Endothelial cell of umbilical vein (primary cell): ENCODE data around the gene HNRNPA2B1. TPM values are rescaled to one million over a fixed set of nuclear protein-coding genes. Genes with fewer than 3 reads are reported as not detected.
"Not testable (repeated sequence)": the region's sequence is repeated elsewhere in the genome, so short reads cannot be mapped to it uniquely, and the experiment has no call there.

ENCODE experiments used
- BruUV-seq: library from RNA; stranded (reverse); fragments of 400-500 nt; replicated peaks from 2 replicates; lab custom pipeline; 2021; lab: Mats Ljungman, UMichigan
- CTCF ChIA-PET: fragments of 300-600, 350-600 bp; sonication (Branson Sonifier 250); formaldehyde crosslinking; loops from one replicate; lab custom pipeline; 2021; ENCODE audit warnings: antibody characterized with exemption, inconsistent platforms; lab: Charles Lee
- POLR2A ChIA-PET: fragments of 300-600, 350-600 bp; sonication (Branson Sonifier 250); formaldehyde crosslinking; loops from one replicate; lab custom pipeline; 2021; ENCODE audit warnings: antibody characterized with exemption, inconsistent platforms; lab: Charles Lee
- DNase-seq: peaks from one replicate; pipeline ENCODE4 v3.0.0-alpha.2; 2011; ENCODE audit warnings: low read depth, low spot score
- FAIRE-seq: peaks from 2 replicates; lab custom pipeline; 2011; peaks lifted over from hg19 to GRCh38; lab: Jason Lieb, UNC
- H2AFZ ChIP-seq: 2 replicates; pipeline ENCODE4 v1.6.0; 2012; ENCODE audit warnings: low read depth, low read length, control low read depth, inconsistent platforms
- H3K27ac ChIP-seq: 2 replicates; pipeline ENCODE4 v1.5.1; 2011; ENCODE audit warnings: low read depth, mild to moderate bottlenecking, control low read depth, low read length, moderate library complexity; ENCODE audit not compliant: insufficient read depth
- H3K27me3 ChIP-seq, 2 experiments: 2 replicates each; pipeline versions ENCODE4 v1.6.0 to v1.6.1; 2011; ENCODE audit warnings: low read length in 2 of 2, mixed read lengths in 1 of 2; ENCODE audit not compliant: control insufficient read depth in 2 of 2, insufficient read depth in 2 of 2
- H3K36me3 ChIP-seq, 2 experiments: 2 replicates in 1 of 2; 3 replicates in 1 of 2; pipeline ENCODE4 v1.5.1; 2011; ENCODE audit warnings: low read length in 2 of 2, mild to moderate bottlenecking in 1 of 2, moderate library complexity in 1 of 2; ENCODE audit not compliant: control insufficient read depth in 2 of 2, insufficient read depth in 2 of 2; ENCODE audit errors: extremely low read depth in 1 of 2
- H3K4me1 ChIP-seq: 3 replicates; pipeline ENCODE4 v1.5.1; 2011; ENCODE audit warnings: mild to moderate bottlenecking, low read length; ENCODE audit not compliant: control insufficient read depth, insufficient read depth; ENCODE audit errors: extremely low read depth
- H3K4me2 ChIP-seq: 2 replicates; pipeline ENCODE4 v1.6.1; 2011; ENCODE audit warnings: low read length, control low read depth, mixed read lengths; ENCODE audit not compliant: insufficient read depth
- H3K4me3 ChIP-seq, 3 experiments: fragments of 200-600 bp in 1 of 3; sonication (generic), shearing (Covaris generic) in 1 of 3; replicated peaks in 1 of 3; 2 replicates each; pipeline ENCODE4 v1.5.1; 2011 to 2016; ENCODE audit warnings: control low read depth in 3 of 3, low read length in 3 of 3, mild to moderate bottlenecking in 2 of 3, inconsistent platforms in 1 of 3, low read depth in 1 of 3, moderate library complexity in 1 of 3; ENCODE audit not compliant: insufficient read depth in 1 of 3
- H3K79me2 ChIP-seq: 2 replicates; pipeline ENCODE4 v1.6.0; 2012; ENCODE audit warnings: low read length, inconsistent platforms; ENCODE audit not compliant: control insufficient read depth, insufficient read depth
- H3K9ac ChIP-seq: replicated peaks from 2 replicates; pipeline ENCODE3; 2011; ENCODE audit warnings: low read length, control low read depth; ENCODE audit not compliant: insufficient read depth; ENCODE audit errors: extremely low read depth
- H3K9me1 ChIP-seq: replicated peaks from 3 replicates; pipeline ENCODE4 v1.6.0; 2011; ENCODE audit warnings: mild to moderate bottlenecking, low read length; ENCODE audit not compliant: control insufficient read depth, insufficient read depth; ENCODE audit errors: extremely low read depth
- H3K9me3 ChIP-seq: replicated peaks from 2 replicates; pipeline ENCODE4 v1.5.1; 2012; ENCODE audit warnings: low read length, inconsistent platforms; ENCODE audit not compliant: control insufficient read depth, insufficient read depth
- H4K20me1 ChIP-seq: replicated peaks from 2 replicates; pipeline ENCODE3; 2011; ENCODE audit warnings: mild to moderate bottlenecking, low read length; ENCODE audit not compliant: control insufficient read depth, insufficient read depth; ENCODE audit errors: extremely low read depth
- CTCF ChIP-seq, 2 donors: IDR thresholded peaks; 1 replicate in 1 of 2; 2 replicates in 1 of 2; pipeline ENCODE4 v1.5.1; 2011; ENCODE audit warnings: low read length in 2 of 2, mild to moderate bottlenecking in 2 of 2, moderate library complexity in 2 of 2, control low read depth in 1 of 2, inconsistent platforms in 1 of 2, low read depth in 1 of 2; ENCODE audit not compliant: insufficient read depth in 1 of 2; ENCODE audit errors: extremely low read depth in 1 of 2
- EZH2 ChIP-seq: IDR thresholded peaks from 2 replicates; pipeline ENCODE4 v1.6.1; 2012; ENCODE audit warnings: borderline replicate concordance, low read depth, mild to moderate bottlenecking, moderate library complexity, low read length, inconsistent platforms; ENCODE audit not compliant: severe bottlenecking
- FOS ChIP-seq: IDR thresholded peaks from 2 replicates; pipeline ENCODE4 v1.6.1; 2011; ENCODE audit warnings: mild to moderate bottlenecking, low read length, moderate library complexity, borderline replicate concordance; ENCODE audit not compliant: insufficient read depth
- GATA2 ChIP-seq: IDR thresholded peaks from 2 replicates; pipeline ENCODE4 v1.7.0; 2011; ENCODE audit warnings: low read depth, mild to moderate bottlenecking, moderate library complexity, mixed read lengths, low read length; ENCODE audit not compliant: insufficient read length, insufficient read depth
- JUN ChIP-seq: IDR thresholded peaks from 2 replicates; pipeline ENCODE4 v1.6.1; 2011; ENCODE audit warnings: borderline replicate concordance, low read depth; ENCODE audit not compliant: insufficient read length, insufficient read depth
- MAX ChIP-seq: IDR thresholded peaks from 2 replicates; pipeline ENCODE4 v1.6.1; 2011; ENCODE audit not compliant: insufficient read depth, insufficient read length
- MYC ChIP-seq: IDR thresholded peaks from one replicate; pipeline ENCODE4 v1.6.1; 2011; ENCODE audit warnings: mild to moderate bottlenecking, low read depth, low read length
- POLR2A ChIP-seq: IDR thresholded peaks from 2 replicates; pipeline ENCODE4 v1.6.1; 2012; ENCODE audit warnings: low read depth, mild to moderate bottlenecking, control low read depth, low read length
- POLR2AphosphoS5 ChIP-seq: IDR thresholded peaks from 2 replicates; pipeline ENCODE4 v1.6.1; 2012; ENCODE audit warnings: low read depth, mild to moderate bottlenecking, control low read depth, low read length, moderate library complexity; ENCODE audit not compliant: insufficient read depth
- dilution Hi-C: fragments of 300-500 bp; cut with MboI; formaldehyde crosslinking; loops from one replicate; pipeline ENCODE4 v1.15.0; 2019; ENCODE audit warnings: low sequenced_read_pairs; ENCODE audit not compliant: extremely low pct_ligation_motif_present
- intact Hi-C: fragments of 100-400 bp; cut with micrococcal nuclease; formaldehyde crosslinking; loops from one replicate; pipeline ENCODE4 v1.10.0; 2022
- polyA plus RNA-seq, 4 experiments: library from polyadenylated mRNA; depleted of rRNA in 3 of 4; stranded (reverse) in 3 of 4; unstranded in 1 of 4; fragments of >200 nt; gene quantifications; 2 replicates each; pipeline versions ENCODE4 v1.2.1 to v1.2.3, GENCODE V29; 2011 to 2012; ENCODE audit warnings: missing spikeins in 1 of 4
- total RNA-seq: library from RNA; stranded (reverse); gene quantifications from 2 replicates; pipeline ENCODE4 v1.2.3, GENCODE V29; 2021

Gene HNRNPA2B1
- total and polyA plus RNA-seq, 2 donors (not counting 3 experiments of a cell fraction or from before 2014, with no cell fraction given), result 198 to 703 TPM

GRCh38 chr7:26184281-26185101 is 16.1 kb downstream of the HNRNPA2B1 start:
- intact Hi-C loops, result not testable (repeated sequence)
- peak; percentile 49 for FAIRE-seq

GRCh38 chr7:26183545-26184280 is 16.8 kb downstream of the HNRNPA2B1 start:
- CTCF ChIA-PET, result interaction anchor here (1.0 to 4.6 kb wide), 4 partner anchors 8 to 93 kb away, joined by 3 to 30 read pairs (median 7); no protein-coding TSS in a partner anchor
- dilution Hi-C loops, result loop anchor here (25.0 kb wide), 1 partner anchor 979 kb away; the partner anchor contains the start of genes HOXA10, HOXA3, HOXA7 and HOXA9
- Histone ChIP-seq H3K9me3 (no peaks in the 10 kb centered on the region), H3K4me3 (no peak overlapping the region), H2AFZ (no peak overlapping the region), H3K9ac (no peak overlapping the region), H4K20me1 (no peaks in the 10 kb centered on the region), H3K79me2 (peaks cover 2% of the 10 kb centered on the region), H3K9me1 (no peaks in the 10 kb centered on the region), H3K36me3 (peaks cover 14 to 19% of the 10 kb centered on the region in 2 experiments), H3K27ac (peak overlapping the region; percentile 6), H3K27me3 (no peaks in the 10 kb centered on the region), H3K4me1 (no peaks in the 10 kb centered on the region), H3K4me2 (no peak overlapping the region)
- TF ChIP-seq MYC (no peak), JUN (no peak), FOS (no peak), GATA2 (no peak), EZH2 (no peak), POLR2A (peak; percentile 40), POLR2AphosphoS5 (peak; percentile 7), CTCF (IDR thresholded peaks at IDR 0.05; ENCODE audit: extremely low read depth in 1 of 2, insufficient read depth in 1 of 2, low read depth in 1 of 2, low read length in 2 of 2) (no peak), MAX (no peak)
- DNase-seq (no peak), FAIRE-seq (no peak)
- POLR2A ChIA-PET, result interaction anchor here (0.6 to 1.7 kb wide), 2 partner anchors 8 to 11 kb away, joined by 3 to 8 read pairs; no protein-coding TSS in a partner anchor
- intact Hi-C loops, result no loop called here
- no TSS peak for BruUV-seq

More at GRCh38 chr7:26184281-26185101, 16.1 kb downstream of the HNRNPA2B1 start:
- CTCF ChIA-PET, result interaction anchor here (1.0 to 4.6 kb wide), 3 partner anchors 13 to 94 kb away, joined by 3 to 30 read pairs (median 4); no protein-coding TSS in a partner anchor
- H3K4me3 ChIP-seq, H3K9ac ChIP-seq, DNase-seq, H2AFZ ChIP-seq, H4K20me1 ChIP-seq, H3K79me2 ChIP-seq, H3K27ac ChIP-seq, H3K4me1 ChIP-seq, BruUV-seq, H3K27me3 ChIP-seq, H3K9me1 ChIP-seq, H3K9me3 ChIP-seq, H3K4me2 ChIP-seq: not testable (repeated sequence)
- dilution Hi-C loops, result loop anchor here (25.0 kb wide), 1 partner anchor 978 kb away; the partner anchor contains the start of genes HOXA10, HOXA3, HOXA7 and HOXA9
- peak; percentile 3 for TF ChIP-seq POLR2A
- peaks cover 21 to 27% of the 10 kb centered on the region in 2 experiments for H3K36me3 ChIP-seq
- POLR2A ChIA-PET, result interaction anchor here (0.6 to 0.9 kb wide), 2 partner anchors 11 to 14 kb away, joined by 3 to 4 read pairs; no protein-coding TSS in a partner anchor
